ENCODE results near the gene KIAA0232. TPM values are rescaled to one million over a fixed set of nuclear protein-coding genes. Genes with fewer than 3 reads are reported as not detected.

The KIAA0232 gene
- polyA plus RNA-seq, 2 donors = 9.3 to 10.5 TPM

DNA sequence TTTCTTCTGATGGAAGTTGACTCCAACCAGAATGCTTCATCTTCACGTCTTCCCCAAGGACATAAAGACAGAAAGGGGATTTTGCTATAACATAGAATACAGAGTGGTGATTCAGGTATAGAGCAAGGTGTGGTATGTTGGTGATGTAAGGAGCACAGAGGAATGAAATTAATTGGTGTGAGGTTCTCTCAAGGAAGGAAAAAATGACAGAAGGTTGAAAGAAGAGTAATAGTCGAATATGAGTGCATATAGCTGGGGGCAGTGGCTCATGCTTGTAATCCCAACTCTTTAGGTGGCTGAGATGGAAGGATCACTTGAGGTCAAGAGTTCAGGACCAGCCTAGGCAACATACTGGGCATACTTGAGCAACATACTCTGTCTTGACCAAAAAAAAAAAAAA, 20.1 kb downstream of the KIAA0232 start:
- Histone ChIP-seq H3K36me3 (ENCODE audit: control insufficient read depth in 2 of 2, insufficient read depth in 2 of 2, low read length in 1 of 2) (peaks cover 5% of the 10 kb centered on the region in 2 donors), H3K4me1 (ENCODE audit: control insufficient read depth in 2 of 2, insufficient read depth in 2 of 2, low read length in 1 of 2) (peaks cover 5 to 6% of the 10 kb centered on the region in 2 donors), H3K27me3 (ENCODE audit: control insufficient read depth in 1 of 2, insufficient read depth in 2 of 2, low read length in 2 of 2) (no peaks in the 10 kb centered on the region), H3K27ac (ENCODE audit: low read depth in 2 of 2, low read length in 1 of 2) (no peak overlapping the region), H3K4me3 (ENCODE audit: low read depth in 1 of 2, low read length in 2 of 2) (no peak overlapping the region), H3K9me3 (ENCODE audit: control insufficient read depth in 2 of 2, insufficient read depth in 1 of 2, low read depth in 1 of 2, low read length in 1 of 2) (no peaks in the 10 kb centered on the region)
- WGBS, 2 donors = 94 to 96% methylated on average over 2 of the region's 2 CpGs

DNA sequence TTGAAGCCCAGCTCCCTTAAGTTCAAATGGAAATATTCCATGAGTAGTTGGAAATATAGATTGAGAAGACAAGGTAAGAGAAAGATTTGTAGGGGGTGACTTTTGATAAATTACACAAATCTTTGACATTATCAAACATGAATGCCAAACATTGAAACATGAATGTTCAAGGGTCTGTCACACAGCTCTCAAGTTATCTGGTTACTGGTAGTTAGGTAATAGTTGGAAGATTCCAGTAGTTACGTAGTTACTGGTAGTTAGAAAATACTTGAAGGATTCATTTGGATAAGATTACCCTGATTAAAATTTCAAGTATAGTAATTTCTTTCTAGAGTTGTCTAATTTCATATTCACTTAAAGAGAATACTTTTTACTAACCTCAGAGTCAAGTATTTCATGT, 20.7 kb downstream of the KIAA0232 start:
- Histone ChIP-seq H3K9me3 (ENCODE audit: control insufficient read depth in 2 of 2, insufficient read depth in 1 of 2, low read depth in 1 of 2, low read length in 1 of 2) (no peaks in the 10 kb centered on the region), H3K27me3 (ENCODE audit: control insufficient read depth in 1 of 2, insufficient read depth in 2 of 2, low read length in 2 of 2) (no peaks in the 10 kb centered on the region), H3K36me3 (ENCODE audit: control insufficient read depth in 2 of 2, insufficient read depth in 2 of 2, low read length in 1 of 2) (peaks cover 5% of the 10 kb centered on the region in 2 donors), H3K27ac (ENCODE audit: low read depth in 2 of 2, low read length in 1 of 2) (no peak overlapping the region), H3K4me3 (ENCODE audit: low read depth in 1 of 2, low read length in 2 of 2) (no peak overlapping the region), H3K4me1 (ENCODE audit: control insufficient read depth in 2 of 2, insufficient read depth in 2 of 2, low read length in 1 of 2) (peaks cover 5 to 6% of the 10 kb centered on the region in 2 donors)
- WGBS, 2 donors = 62 to 93% methylated on average over 1 of the region's 1 CpG

DNA sequence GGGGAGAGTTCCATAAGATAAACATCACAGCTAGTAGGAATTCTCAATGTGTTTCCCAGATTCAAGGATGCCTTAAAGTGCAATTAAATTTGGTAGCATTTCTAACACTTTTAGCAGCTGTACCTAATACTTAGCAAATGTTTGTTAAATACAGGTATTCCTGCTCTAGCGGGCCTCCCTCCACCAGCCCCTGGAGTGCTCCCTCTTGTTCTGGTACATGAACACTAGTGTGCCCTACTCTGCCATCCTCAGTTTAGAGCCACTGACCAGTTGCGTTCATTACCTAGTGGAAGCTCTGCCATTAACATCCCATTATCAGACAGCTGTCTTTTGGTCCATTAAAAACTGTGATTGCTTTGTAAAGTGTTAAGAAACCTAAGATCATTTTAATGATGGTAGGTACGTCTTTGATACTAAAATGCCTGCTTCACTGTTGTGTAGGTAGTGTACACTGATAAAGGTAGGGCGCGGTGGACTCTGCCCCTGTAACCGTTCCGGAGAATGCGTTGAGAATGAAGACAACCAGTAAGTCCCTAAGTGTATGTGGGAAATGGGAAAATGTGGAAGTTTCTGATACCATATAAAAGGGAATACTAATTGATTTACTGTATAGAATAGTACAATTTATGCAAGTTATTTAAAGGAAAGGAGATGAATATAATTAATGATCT, 21.7 kb downstream of the KIAA0232 start:
- no peak overlapping the region for H3K4me3 ChIP-seq (ENCODE audit: low read depth in 1 of 2, low read length in 2 of 2)
- H3K4me1 ChIP-seq (ENCODE audit: control insufficient read depth in 2 of 2, insufficient read depth in 2 of 2, low read length in 1 of 2) = peaks cover 4 to 5% of the 10 kb centered on the region in 2 donors
- 88 to 95% methylated on average over 8 of the region's 8 CpGs for WGBS, 2 donors
- no peaks in the 10 kb centered on the region for H3K9me3 ChIP-seq (ENCODE audit: control insufficient read depth in 2 of 2, insufficient read depth in 1 of 2, low read depth in 1 of 2, low read length in 1 of 2)
- H3K27ac ChIP-seq (ENCODE audit: low read depth in 2 of 2, low read length in 1 of 2) = no peak overlapping the region
- H3K27me3 ChIP-seq (ENCODE audit: control insufficient read depth in 1 of 2, insufficient read depth in 2 of 2, low read length in 2 of 2) = no peaks in the 10 kb centered on the region
- peaks cover 3 to 5% of the 10 kb centered on the region in 2 donors for H3K36me3 ChIP-seq (ENCODE audit: control insufficient read depth in 2 of 2, insufficient read depth in 2 of 2, low read length in 1 of 2)

DNA sequence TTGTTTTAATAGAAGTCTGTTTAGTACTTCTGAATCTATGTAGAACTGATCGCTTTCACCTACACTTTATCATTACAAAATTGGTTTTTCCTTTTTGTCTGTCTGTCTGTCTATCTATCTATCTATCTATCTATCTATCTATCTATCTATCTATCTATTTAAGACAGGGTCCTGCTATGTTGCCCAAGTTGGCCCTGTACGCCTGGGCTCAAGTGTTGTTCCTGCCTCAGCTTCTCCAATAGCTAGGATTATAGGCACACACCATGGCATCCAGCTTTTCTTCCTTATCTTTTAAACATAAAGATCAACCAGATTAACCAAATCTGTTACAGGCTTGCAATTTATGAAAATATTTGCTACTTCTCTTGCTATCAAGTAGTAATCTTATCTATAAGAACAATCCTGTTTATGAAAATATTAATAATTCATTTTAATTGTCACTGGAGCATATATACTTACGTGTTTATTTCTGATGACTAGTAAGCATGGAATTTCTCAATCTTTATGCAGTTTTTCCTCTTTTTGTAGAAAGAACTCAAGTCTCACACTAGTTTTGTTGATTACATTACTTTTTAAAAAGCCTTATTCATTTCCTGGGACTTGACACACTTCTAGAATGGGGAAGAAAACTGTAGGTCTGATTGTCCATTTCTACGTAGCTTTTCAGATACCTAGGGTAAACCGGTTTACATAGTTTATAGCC, 24.5 kb downstream of the KIAA0232 start:
- H3K27ac ChIP-seq (ENCODE audit: low read depth in 2 of 2, low read length in 1 of 2) = no peak overlapping the region
- 87% methylated on average over 5 of the region's 5 CpGs for WGBS, 2 donors
- no peaks in the 10 kb centered on the region for H3K27me3 ChIP-seq (ENCODE audit: control insufficient read depth in 1 of 2, insufficient read depth in 2 of 2, low read length in 2 of 2)

DNA sequence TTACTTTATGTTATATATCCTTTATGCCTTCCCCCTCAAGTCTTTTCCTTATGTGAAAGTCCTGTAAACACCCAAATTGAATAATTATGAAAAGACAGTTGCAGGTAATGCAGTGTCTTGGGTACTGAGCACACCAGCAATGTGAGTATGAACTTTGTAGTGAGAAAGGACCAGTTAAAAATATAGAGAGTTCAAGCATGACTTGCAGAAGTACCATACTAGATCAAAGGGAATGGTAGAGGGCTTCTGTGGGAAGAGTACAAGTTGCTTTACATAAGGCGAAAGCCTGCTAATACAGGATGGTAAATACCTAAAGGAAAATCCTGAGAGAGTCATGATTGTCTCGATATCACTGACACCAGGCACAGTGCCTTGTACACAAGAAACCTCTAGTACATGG, 25.7 kb downstream of the KIAA0232 start:
- H3K36me3 ChIP-seq (ENCODE audit: control insufficient read depth in 2 of 2, insufficient read depth in 2 of 2, low read length in 1 of 2) = no peaks in the 10 kb centered on the region
- H3K4me1 ChIP-seq (ENCODE audit: control insufficient read depth in 2 of 2, insufficient read depth in 2 of 2, low read length in 1 of 2) = no peaks in the 10 kb centered on the region
- no peak overlapping the region for H3K27ac ChIP-seq (ENCODE audit: low read depth in 2 of 2, low read length in 1 of 2)

More for the DNA sequence above, 24.5 kb downstream of the KIAA0232 start:
- peaks cover 0 to 3% of the 10 kb centered on the region in 2 donors for H3K36me3 ChIP-seq (ENCODE audit: control insufficient read depth in 2 of 2, insufficient read depth in 2 of 2, low read length in 1 of 2)
- peaks cover 1 to 2% of the 10 kb centered on the region in 2 donors for H3K4me1 ChIP-seq (ENCODE audit: control insufficient read depth in 2 of 2, insufficient read depth in 2 of 2, low read length in 1 of 2)
- H3K9me3 ChIP-seq (ENCODE audit: control insufficient read depth in 2 of 2, insufficient read depth in 1 of 2, low read depth in 1 of 2, low read length in 1 of 2) = no peaks in the 10 kb centered on the region
- no peak overlapping the region for H3K4me3 ChIP-seq (ENCODE audit: low read depth in 1 of 2, low read length in 2 of 2)

DNA sequence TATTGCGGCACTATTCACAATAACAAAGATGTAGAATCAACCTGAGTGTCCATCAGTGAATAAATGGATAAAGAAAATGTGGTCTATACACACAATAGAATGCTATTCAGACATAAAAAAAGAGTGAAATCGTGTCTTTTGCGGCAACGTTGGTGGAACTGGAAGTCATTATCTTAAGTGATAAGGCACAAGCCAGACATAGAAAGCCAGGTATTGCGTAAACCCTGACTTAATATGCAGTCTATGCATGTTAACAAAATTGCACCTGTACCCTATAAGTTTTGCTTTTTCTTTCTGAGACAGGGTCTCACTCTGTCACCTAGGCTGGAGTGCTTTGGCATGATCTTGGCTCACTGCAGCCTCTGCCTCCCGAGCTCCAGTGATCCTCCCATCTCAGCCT, 28.6 kb downstream of the KIAA0232 start:
- Histone ChIP-seq H3K9me3 (ENCODE audit: control insufficient read depth in 2 of 2, insufficient read depth in 1 of 2, low read depth in 1 of 2, low read length in 1 of 2) (no peaks in the 10 kb centered on the region), H3K27me3 (ENCODE audit: control insufficient read depth in 1 of 2, insufficient read depth in 2 of 2, low read length in 2 of 2) (no peaks in the 10 kb centered on the region), H3K4me3 (ENCODE audit: low read depth in 1 of 2, low read length in 2 of 2) (no peak overlapping the region), H3K4me1 (ENCODE audit: control insufficient read depth in 2 of 2, insufficient read depth in 2 of 2, low read length in 1 of 2) (no peaks in the 10 kb centered on the region), H3K36me3 (ENCODE audit: control insufficient read depth in 2 of 2, insufficient read depth in 2 of 2, low read length in 1 of 2) (no peaks in the 10 kb centered on the region), H3K27ac (ENCODE audit: low read depth in 2 of 2, low read length in 1 of 2) (no peak overlapping the region)
- 76 to 95% methylated on average over 6 of the region's 6 CpGs for WGBS, 2 donors

More for the DNA sequence above, 25.7 kb downstream of the KIAA0232 start:
- no peaks in the 10 kb centered on the region for H3K27me3 ChIP-seq (ENCODE audit: control insufficient read depth in 1 of 2, insufficient read depth in 2 of 2, low read length in 2 of 2)
- H3K9me3 ChIP-seq (ENCODE audit: control insufficient read depth in 2 of 2, insufficient read depth in 1 of 2, low read depth in 1 of 2, low read length in 1 of 2) = no peaks in the 10 kb centered on the region
- no peak overlapping the region for H3K4me3 ChIP-seq (ENCODE audit: low read depth in 1 of 2, low read length in 2 of 2)
- 92 to 100% methylated on average over 2 of the region's 2 CpGs for WGBS, 2 donors

DNA sequence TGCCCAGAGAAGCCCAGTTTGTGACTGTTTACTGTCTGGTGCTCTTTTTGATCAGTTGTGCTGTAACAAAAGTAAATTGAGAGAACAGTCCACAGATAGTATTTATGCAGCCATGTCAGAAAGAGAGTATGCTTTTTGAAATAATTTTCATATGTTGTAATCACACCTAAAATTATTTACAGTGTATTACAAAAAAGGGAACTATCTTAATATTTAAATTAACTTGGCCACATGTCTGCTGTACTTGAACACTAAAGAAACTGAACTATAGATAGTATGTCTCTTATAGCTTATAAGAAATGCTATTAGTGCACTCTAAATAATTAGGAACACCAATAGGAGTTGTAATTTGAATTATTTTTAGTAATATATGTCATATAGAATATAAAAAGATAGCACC, 30.2 kb downstream of the KIAA0232 start:
- Histone ChIP-seq H3K4me1 (ENCODE audit: control insufficient read depth in 2 of 2, insufficient read depth in 2 of 2, low read length in 1 of 2) (no peaks in the 10 kb centered on the region), H3K27me3 (ENCODE audit: control insufficient read depth in 1 of 2, insufficient read depth in 2 of 2, low read length in 2 of 2) (no peaks in the 10 kb centered on the region), H3K27ac (ENCODE audit: low read depth in 2 of 2, low read length in 1 of 2) (no peak overlapping the region), H3K4me3 (ENCODE audit: low read depth in 1 of 2, low read length in 2 of 2) (no peak overlapping the region), H3K9me3 (ENCODE audit: control insufficient read depth in 2 of 2, insufficient read depth in 1 of 2, low read depth in 1 of 2, low read length in 1 of 2) (no peaks in the 10 kb centered on the region), H3K36me3 (ENCODE audit: control insufficient read depth in 2 of 2, insufficient read depth in 2 of 2, low read length in 1 of 2) (no peaks in the 10 kb centered on the region)

DNA sequence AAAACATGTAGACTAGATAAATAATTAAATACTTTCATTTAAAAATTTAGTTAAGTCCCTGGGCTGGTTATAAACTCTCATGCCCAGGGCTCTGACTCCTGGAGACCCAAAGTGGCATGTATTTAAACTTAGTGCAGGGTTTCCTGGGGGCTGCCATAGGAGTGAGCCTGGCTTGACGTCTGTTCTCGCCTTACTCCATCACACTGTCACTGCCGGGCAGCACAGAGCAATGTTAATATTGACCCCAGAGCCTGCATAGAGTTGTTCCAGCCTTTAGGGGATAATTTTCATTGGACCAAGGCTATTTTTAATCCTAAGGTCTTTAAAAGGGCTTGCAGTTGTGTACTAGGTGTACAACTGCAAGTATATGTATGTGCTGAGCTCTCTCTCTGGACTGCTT, 31.2 kb downstream of the KIAA0232 start:
- Histone ChIP-seq H3K27me3 (ENCODE audit: control insufficient read depth in 1 of 2, insufficient read depth in 2 of 2, low read length in 2 of 2) (no peaks in the 10 kb centered on the region), H3K4me1 (ENCODE audit: control insufficient read depth in 2 of 2, insufficient read depth in 2 of 2, low read length in 1 of 2) (no peaks in the 10 kb centered on the region), H3K36me3 (ENCODE audit: control insufficient read depth in 2 of 2, insufficient read depth in 2 of 2, low read length in 1 of 2) (no peaks in the 10 kb centered on the region), H3K4me3 (ENCODE audit: low read depth in 1 of 2, low read length in 2 of 2) (no peak overlapping the region), H3K27ac (ENCODE audit: low read depth in 2 of 2, low read length in 1 of 2) (no peak overlapping the region), H3K9me3 (ENCODE audit: control insufficient read depth in 2 of 2, insufficient read depth in 1 of 2, low read depth in 1 of 2, low read length in 1 of 2) (no peaks in the 10 kb centered on the region)
- WGBS, 2 donors = 86 to 92% methylated on average over 3 of the region's 3 CpGs

DNA sequence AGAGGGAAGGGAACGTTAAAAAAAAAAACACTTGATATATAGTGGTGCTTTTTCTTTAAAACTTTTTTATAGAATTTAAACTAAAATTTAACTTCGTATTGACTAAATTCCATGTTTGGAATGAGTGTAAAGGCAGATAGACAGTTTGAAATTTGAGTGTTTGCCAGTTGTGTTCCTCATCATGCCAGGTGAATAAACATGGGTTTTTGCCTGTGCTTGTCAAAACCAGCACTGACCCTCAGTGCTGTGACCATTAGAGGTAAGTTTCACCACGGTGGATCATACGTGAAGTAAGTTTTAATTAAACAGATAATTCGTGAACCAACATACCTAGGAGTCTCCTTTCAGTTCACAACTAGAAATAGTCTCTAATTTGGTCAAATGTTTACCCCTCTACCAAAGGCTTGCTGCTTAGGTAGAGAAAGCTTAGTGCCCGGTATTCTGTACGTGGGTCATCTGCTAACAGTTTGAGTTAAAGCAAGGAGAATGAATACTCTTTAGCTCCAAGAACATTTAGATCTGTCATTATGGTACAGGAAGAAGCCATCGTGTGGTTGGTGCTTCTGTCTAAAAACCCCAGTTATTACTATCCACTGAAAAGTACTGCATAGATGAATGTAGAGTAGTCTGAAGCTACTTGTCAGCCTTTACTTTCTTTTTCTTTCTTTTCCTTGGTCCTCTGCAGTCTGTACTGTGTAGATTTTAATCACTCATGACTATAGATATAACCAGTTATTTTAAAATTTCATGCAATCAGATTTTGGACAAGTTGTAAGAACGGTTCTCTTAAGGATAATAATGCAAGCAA, 32.7 kb downstream of the KIAA0232 start:
- WGBS, 2 donors = 60 to 67% methylated on average over 9 of the region's 9 CpGs
- Histone ChIP-seq H3K27ac (ENCODE audit: low read depth in 2 of 2, low read length in 1 of 2) (no peak overlapping the region), H3K4me1 (ENCODE audit: control insufficient read depth in 2 of 2, insufficient read depth in 2 of 2, low read length in 1 of 2) (no peaks in the 10 kb centered on the region), H3K9me3 (ENCODE audit: control insufficient read depth in 2 of 2, insufficient read depth in 1 of 2, low read depth in 1 of 2, low read length in 1 of 2) (no peaks in the 10 kb centered on the region), H3K4me3 (ENCODE audit: low read depth in 1 of 2, low read length in 2 of 2) (no peak overlapping the region), H3K27me3 (ENCODE audit: control insufficient read depth in 1 of 2, insufficient read depth in 2 of 2, low read length in 2 of 2) (no peaks in the 10 kb centered on the region), H3K36me3 (ENCODE audit: control insufficient read depth in 2 of 2, insufficient read depth in 2 of 2, low read length in 1 of 2) (no peaks in the 10 kb centered on the region)

Data from esophagus (tissue), 2 donors.